OCI-LY3 (cell line): Measurements from ENCODE around the gene PRRT2.

Experiments used
- H2AFZ ChIP-seq: fragments of 200-600, 300-600 bp; shearing (Covaris generic); 2 replicates; pipeline ENCODE4 v1.6.0; 2014; ENCODE audit warnings: antibody characterized with exemption, low read depth, low read length
- H3K27ac ChIP-seq: fragments of 200-600, 300-600 bp; sonication (generic); 2 replicates; pipeline ENCODE4 v1.5.1; 2014; ENCODE audit warnings: mild to moderate bottlenecking, low read length, moderate library complexity, mixed read lengths
- H3K27me3 ChIP-seq: fragments of 200-600, 300-600 bp; sonication (generic); 2 replicates; pipeline ENCODE4 v1.6.1; 2014; ENCODE audit warnings: low read depth, low read length, mixed read lengths
- H3K36me3 ChIP-seq: fragments of 200-600, 300-600 bp; sonication (generic); replicated peaks from 2 replicates; pipeline ENCODE3; 2014; ENCODE audit warnings: low read depth, low read length, mixed read lengths
- H3K4me1 ChIP-seq: fragments of 300-600, 200-600 bp; sonication (generic); 2 replicates; pipeline ENCODE4 v1.6.1; 2014; ENCODE audit warnings: low read length, mixed read lengths
- H3K4me2 ChIP-seq: fragments of 200-600, 300-600 bp; sonication (generic); 2 replicates; pipeline ENCODE4 v1.6.1; 2014; ENCODE audit warnings: low read length, mixed read lengths
- H3K4me3 ChIP-seq: fragments of 300-600, 200-600 bp; sonication (generic); 2 replicates; pipeline ENCODE4 v1.5.1; 2014; ENCODE audit warnings: antibody characterized with exemption, mild to moderate bottlenecking, low read length, moderate library complexity
- H3K79me2 ChIP-seq: fragments of 300-600, 200-600 bp; shearing (Covaris generic); 2 replicates; pipeline ENCODE4 v1.6.1; 2014; ENCODE audit warnings: mild to moderate bottlenecking, low read length, mixed read lengths
- H3K9ac ChIP-seq: fragments of 300-600, 200-600 bp; shearing (Covaris generic); 2 replicates; pipeline ENCODE4 v1.6.0; 2014; ENCODE audit warnings: mild to moderate bottlenecking, low read length, moderate library complexity
- H3K9me3 ChIP-seq: fragments of 200-600, 300-600 bp; shearing (Covaris generic); 2 replicates; pipeline ENCODE4 v1.6.1; 2014; ENCODE audit warnings: low read length, mixed read lengths; ENCODE audit not compliant: insufficient read depth
- H4K20me1 ChIP-seq: fragments of 200-600, 300-600 bp; sonication (generic); 2 replicates; pipeline ENCODE4 v1.6.1; 2016; ENCODE audit warnings: low read length, mixed read lengths; ENCODE audit not compliant: insufficient read depth
- EZH2phosphoT487 ChIP-seq: fragments of 200-600 bp; shearing (Covaris generic); IDR thresholded peaks from 2 replicates; pipeline ENCODE4 v1.6.1; 2018; ENCODE audit warnings: antibody characterized with exemption, mixed run types, low read depth
- TF ChIP-seq, protein P1 (sequence below): fragments of 200-600, 300-600 bp; sonication (generic); IDR thresholded peaks from 2 replicates; pipeline ENCODE4 v1.5.1; 2014; ENCODE audit warnings: antibody characterized with exemption, low read length, low read depth

The PRRT2 gene

DNA sequence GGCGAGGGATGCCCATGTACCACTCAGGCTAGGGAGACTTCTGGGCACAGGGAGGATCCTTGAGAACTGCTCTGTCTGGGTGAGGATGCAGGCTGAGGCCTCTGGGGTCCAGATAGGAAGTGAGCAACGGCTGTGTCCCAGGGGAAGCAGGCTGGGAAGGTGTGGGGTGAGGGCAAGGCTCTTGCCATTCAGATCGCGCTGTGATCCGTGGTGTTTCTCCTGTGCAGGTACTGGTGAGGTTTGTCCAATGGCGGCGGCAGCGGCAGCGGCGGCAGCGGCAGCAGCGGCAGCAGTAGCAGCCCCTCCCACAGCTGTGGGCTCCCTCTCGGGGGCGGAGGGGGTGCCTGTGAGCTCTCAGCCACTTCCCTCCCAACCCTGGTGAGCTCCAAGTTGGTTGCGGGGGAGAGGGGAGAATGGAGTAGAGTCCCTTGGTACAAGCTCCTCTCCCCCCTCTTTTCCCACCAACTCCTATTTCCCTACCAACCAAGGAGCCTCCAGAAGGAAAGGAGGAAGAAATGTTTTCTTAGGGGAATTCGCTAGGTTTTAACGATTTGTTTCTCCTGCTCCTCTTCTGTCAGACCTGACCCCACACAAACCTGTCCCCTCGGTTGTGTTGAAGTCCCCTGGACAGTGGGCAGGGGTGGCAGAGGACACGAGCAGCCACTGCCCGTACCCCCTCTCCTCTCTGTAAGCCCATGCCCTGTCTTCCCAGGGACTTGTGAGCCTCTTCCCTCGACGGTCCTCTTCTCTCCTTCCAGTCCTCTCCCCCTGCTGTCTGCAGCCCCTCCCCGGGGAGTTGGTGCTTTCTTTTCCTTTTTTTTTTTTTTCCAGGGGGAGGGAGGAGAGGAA, 1.9 kb upstream of the PRRT2 start:
- Histone ChIP-seq H3K27ac (no peak overlapping the region), H3K4me1 (peaks cover 51% of the 10 kb centered on the region), H3K36me3 (peaks cover 31% of the 10 kb centered on the region), H2AFZ (no peak overlapping the region), H3K27me3 (no peaks in the 10 kb centered on the region), H3K9ac (no peak overlapping the region), H3K9me3 (no peaks in the 10 kb centered on the region), H3K79me2 (peaks cover 28% of the 10 kb centered on the region), H3K4me2 (peak overlapping the region; percentile 67; the same call in 1 of the 2 replicates), H4K20me1 (peaks cover 25% of the 10 kb centered on the region), H3K4me3 (0 out of 2 replicates have a peak overlapping the region, but pooled peaks have one; percentile 58)
- no peak for TF ChIP-seq EZH2phosphoT487
- TF ChIP-seq, protein P1, sequence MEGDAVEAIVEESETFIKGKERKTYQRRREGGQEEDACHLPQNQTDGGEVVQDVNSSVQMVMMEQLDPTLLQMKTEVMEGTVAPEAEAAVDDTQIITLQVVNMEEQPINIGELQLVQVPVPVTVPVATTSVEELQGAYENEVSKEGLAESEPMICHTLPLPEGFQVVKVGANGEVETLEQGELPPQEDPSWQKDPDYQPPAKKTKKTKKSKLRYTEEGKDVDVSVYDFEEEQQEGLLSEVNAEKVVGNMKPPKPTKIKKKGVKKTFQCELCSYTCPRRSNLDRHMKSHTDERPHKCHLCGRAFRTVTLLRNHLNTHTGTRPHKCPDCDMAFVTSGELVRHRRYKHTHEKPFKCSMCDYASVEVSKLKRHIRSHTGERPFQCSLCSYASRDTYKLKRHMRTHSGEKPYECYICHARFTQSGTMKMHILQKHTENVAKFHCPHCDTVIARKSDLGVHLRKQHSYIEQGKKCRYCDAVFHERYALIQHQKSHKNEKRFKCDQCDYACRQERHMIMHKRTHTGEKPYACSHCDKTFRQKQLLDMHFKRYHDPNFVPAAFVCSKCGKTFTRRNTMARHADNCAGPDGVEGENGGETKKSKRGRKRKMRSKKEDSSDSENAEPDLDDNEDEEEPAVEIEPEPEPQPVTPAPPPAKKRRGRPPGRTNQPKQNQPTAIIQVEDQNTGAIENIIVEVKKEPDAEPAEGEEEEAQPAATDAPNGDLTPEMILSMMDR, result no peak

DNA sequence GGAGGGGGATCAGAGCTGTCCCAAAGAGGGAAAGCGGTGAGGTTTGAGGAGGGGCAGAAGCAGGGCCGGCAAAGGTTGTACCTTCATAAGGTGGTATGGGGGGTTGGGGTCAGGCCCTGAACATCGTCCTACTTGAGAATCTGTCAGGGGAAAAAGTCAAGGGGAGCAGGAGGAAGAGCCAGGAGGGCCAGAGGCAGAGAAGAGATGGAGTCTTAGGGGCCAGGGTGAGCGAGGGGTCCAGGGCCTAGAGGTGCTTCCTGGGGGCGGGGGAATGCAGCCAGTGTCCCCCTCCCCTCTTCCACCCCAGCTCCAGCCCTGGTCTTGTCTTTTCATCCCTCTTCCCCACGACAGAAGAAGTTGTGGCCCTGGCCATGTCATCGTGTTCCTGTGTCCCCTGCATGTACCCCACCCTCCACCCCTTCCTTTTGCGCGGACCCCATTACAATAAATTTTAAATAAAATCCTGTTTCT, 1.3 kb upstream of the PRRT2 start:
- Histone ChIP-seq H3K4me2 (peak overlapping the region; percentile 67), H3K79me2 (peaks cover 28% of the 10 kb centered on the region), H3K27ac (no peak overlapping the region), H3K36me3 (peaks cover 31% of the 10 kb centered on the region), H4K20me1 (peaks cover 25% of the 10 kb centered on the region), H2AFZ (no peak overlapping the region), H3K4me1 (peaks cover 53% of the 10 kb centered on the region), H3K9ac (no peak overlapping the region; the same call in 1 of the 2 replicates), H3K9me3 (no peaks in the 10 kb centered on the region), H3K4me3 (peak overlapping the region; percentile 58), H3K27me3 (no peaks in the 10 kb centered on the region)
- no peak for TF ChIP-seq EZH2phosphoT487
- TF ChIP-seq, protein P1, result no peak

DNA sequence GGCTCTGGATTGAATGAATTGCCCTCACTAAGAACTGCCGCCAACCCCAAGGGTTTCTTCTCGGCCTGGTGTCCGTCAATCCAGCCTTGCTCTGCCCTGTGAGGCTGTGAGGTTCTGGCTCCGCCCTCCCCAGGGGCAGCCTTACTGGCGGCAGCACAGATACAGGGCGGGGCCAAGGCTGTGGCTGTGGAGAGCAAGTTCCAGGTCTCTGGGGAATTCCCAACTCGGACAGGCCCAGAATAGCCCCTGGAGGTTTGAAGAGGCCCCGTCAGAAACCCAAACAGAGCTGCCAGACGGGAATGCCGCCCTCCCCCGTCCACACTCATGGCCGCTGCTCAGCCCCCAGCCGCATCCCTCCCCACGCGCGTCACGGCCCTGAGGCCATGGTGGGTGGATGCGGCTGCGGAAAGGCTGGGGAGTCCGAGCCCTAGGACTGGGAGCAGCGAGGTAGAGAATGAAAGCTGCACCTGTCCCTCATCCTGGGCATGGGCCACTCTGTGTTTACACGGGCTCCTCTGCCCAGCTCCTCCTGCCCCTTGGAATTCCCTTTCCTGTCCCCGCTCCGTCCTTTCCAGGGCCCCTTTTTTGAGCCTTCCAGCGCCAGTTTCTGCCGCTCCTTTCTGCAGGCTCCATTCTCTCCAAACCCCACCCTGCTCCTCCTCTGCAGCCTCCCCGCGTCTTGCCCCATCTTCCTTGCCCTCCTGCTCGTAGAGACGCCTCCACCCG, 660 bp upstream of the PRRT2 start:
- H3K36me3 ChIP-seq, result peaks cover 31% of the 10 kb centered on the region
- H4K20me1 ChIP-seq, result peaks cover 25% of the 10 kb centered on the region
- peak overlapping the region; percentile 67 for H3K4me2 ChIP-seq
- peak overlapping the region; percentile 58 for H3K4me3 ChIP-seq
- H3K79me2 ChIP-seq, result peaks cover 29% of the 10 kb centered on the region
- H3K4me1 ChIP-seq, result peaks cover 53% of the 10 kb centered on the region
- TF ChIP-seq, protein P1, result no peak
- TF ChIP-seq EZH2phosphoT487, result no peak
- H2AFZ ChIP-seq, result no peak overlapping the region
- H3K27ac ChIP-seq, result no peak overlapping the region
- no peaks in the 10 kb centered on the region for H3K9me3 ChIP-seq
- H3K27me3 ChIP-seq, result no peaks in the 10 kb centered on the region
- peak overlapping the region; percentile 35 for H3K9ac ChIP-seq
